Upper lobe of left lung (tissue), 4 donors: Measurements from ENCODE around the gene B3GNT8.

Experiments used
- EP300 ChIP-seq, 4 donors: sonication (generic); formaldehyde crosslinking; IDR thresholded peaks; one replicate each; pipeline ENCODE4 v1.5.1; 2017; ENCODE audit warnings: antibody characterized with exemption in 4 of 4, control low read depth in 2 of 4
- POLR2A ChIP-seq, 4 donors: fragments of 450-650 bp; IDR thresholded peaks; one replicate each; pipeline ENCODE4 v1.5.1; 2016 to 2017; ENCODE audit warnings: antibody characterized with exemption in 4 of 4, mild to moderate bottlenecking in 2 of 4
- POLR2AphosphoS5 ChIP-seq, 2 donors: sonication (generic); formaldehyde crosslinking; IDR thresholded peaks; one replicate each; pipeline ENCODE4 v1.5.1; 2017; ENCODE audit warnings: antibody characterized with exemption in 2 of 2
- TF ChIP-seq, protein P1 (sequence below), 6 experiments: fragments of 450-650 bp in 4 of 6; fragments of 200-600 bp in 2 of 6; sonication (generic) in 2 of 6; IDR thresholded peaks; one replicate each; pipeline ENCODE4 v1.5.1; 2016 to 2019; ENCODE audit warnings: antibody characterized with exemption in 6 of 6

DNA sequence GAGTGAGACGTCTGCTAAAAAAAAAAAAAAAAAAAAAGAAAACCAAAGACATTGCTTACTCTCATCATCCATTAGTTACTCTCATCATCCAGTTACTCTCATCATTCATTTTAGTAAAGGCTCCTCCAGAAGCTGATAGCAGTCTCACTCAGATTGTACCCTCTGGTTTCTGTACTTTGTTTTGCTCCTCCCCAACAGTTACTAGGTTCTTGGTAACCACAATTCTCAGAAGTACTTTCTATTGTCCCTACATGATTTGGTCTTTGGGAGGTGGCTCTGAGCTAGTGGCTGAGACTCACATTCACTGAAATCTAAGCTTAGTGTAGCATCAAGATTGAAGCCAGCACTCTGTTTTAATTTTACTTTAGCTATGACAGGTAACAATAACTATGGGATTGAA is 30.1 kb upstream of the B3GNT8 start:
- TF ChIP-seq, protein P1, sequence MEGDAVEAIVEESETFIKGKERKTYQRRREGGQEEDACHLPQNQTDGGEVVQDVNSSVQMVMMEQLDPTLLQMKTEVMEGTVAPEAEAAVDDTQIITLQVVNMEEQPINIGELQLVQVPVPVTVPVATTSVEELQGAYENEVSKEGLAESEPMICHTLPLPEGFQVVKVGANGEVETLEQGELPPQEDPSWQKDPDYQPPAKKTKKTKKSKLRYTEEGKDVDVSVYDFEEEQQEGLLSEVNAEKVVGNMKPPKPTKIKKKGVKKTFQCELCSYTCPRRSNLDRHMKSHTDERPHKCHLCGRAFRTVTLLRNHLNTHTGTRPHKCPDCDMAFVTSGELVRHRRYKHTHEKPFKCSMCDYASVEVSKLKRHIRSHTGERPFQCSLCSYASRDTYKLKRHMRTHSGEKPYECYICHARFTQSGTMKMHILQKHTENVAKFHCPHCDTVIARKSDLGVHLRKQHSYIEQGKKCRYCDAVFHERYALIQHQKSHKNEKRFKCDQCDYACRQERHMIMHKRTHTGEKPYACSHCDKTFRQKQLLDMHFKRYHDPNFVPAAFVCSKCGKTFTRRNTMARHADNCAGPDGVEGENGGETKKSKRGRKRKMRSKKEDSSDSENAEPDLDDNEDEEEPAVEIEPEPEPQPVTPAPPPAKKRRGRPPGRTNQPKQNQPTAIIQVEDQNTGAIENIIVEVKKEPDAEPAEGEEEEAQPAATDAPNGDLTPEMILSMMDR (IDR thresholded peaks at IDR 0.05): no peak
- no peak for TF ChIP-seq POLR2AphosphoS5 (IDR thresholded peaks at IDR 0.05)
- no peak for TF ChIP-seq POLR2A (IDR thresholded peaks at IDR 0.05)
- TF ChIP-seq EP300 (IDR thresholded peaks at IDR 0.05): no peak
